Astrocyte (in vitro differentiated cells and primary cell): ENCODE results near the gene SYNGR1.

Experiments used
- CTCF ChIP-seq: IDR thresholded peaks from 2 replicates; pipeline ENCODE4 v1.5.1; 2011; ENCODE audit warnings: low read depth, mild to moderate bottlenecking, inconsistent platforms, low read length, moderate library complexity; ENCODE audit not compliant: insufficient read depth
- EZH2 ChIP-seq: IDR thresholded peaks from 2 replicates; pipeline ENCODE4 v1.6.1; 2012; ENCODE audit warnings: mild to moderate bottlenecking, low read length, inconsistent platforms; ENCODE audit not compliant: insufficient read depth

- TF ChIP-seq CTCF: no peak
- no peak for TF ChIP-seq EZH2
Measured at GRCh38 chr22:39360242-39360641, 10.5 kb downstream of the SYNGR1 start.
